Nephron progenitor cell (in vitro differentiated cells): ENCODE data around the gene TMEM132C.

Experiments
- DNase-seq: peaks from one replicate; pipeline ENCODE4 v3.0.0; 2021
- H3K27ac Mint-ChIP-seq: 2 replicates; pipeline ENCODE4 v1.8.0; 2021; ENCODE audit warnings: mild to moderate bottlenecking, moderate library complexity, mixed read lengths
- H3K27me3 Mint-ChIP-seq: 2 replicates; pipeline ENCODE4 v1.8.0; 2021; ENCODE audit warnings: mild to moderate bottlenecking, low read depth, mixed read lengths; ENCODE audit not compliant: poor library complexity
- H3K36me3 Mint-ChIP-seq: 2 replicates; pipeline ENCODE4 v1.8.0; 2021; ENCODE audit warnings: low read depth, mixed read lengths
- H3K4me1 Mint-ChIP-seq: 2 replicates; pipeline ENCODE4 v1.8.0; 2021; ENCODE audit warnings: mixed read lengths
- H3K4me3 Mint-ChIP-seq: 2 replicates; pipeline ENCODE4 v1.8.0; 2021; ENCODE audit warnings: mild to moderate bottlenecking, moderate library complexity, mixed read lengths
- H3K9me3 Mint-ChIP-seq: 2 replicates; pipeline ENCODE4 v1.8.0; 2021; ENCODE audit warnings: mild to moderate bottlenecking, moderate library complexity, mixed read lengths
- CTCF ChIP-seq: fragments of 200-600 bp; sonication (generic); IDR thresholded peaks from 2 replicates; pipeline ENCODE4 v1.5.0; 2021; ENCODE audit warnings: antibody characterized with exemption

TMEM132C gene

DNA sequence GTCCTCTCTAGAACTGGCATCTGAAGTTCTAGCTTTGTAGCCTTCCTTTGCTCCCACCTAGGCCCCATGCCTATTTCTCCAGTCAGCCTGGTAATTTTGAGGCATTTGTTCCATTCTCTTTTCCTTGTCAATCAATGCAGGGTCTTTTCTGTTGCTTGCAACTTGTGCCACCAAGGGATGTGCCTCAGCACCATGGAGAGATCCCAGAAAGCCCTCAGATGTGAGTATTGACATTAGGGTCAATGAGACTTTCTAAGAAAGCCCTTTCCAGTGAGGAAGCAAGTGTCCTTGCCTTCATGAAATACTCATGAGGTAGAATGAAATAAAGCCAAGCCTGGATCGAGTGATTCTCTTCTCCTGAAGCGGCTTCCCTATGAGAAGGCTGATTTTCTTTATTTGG is 342.9 kb downstream of the TMEM132C start:
- H3K4me1 Mint-ChIP-seq, result peaks cover 30% of the 10 kb centered on the region
- peak; percentile 53 for DNase-seq
- H3K27me3 Mint-ChIP-seq, result no peaks in the 10 kb centered on the region
- H3K27ac Mint-ChIP-seq, result no peak overlapping the region
- TF ChIP-seq CTCF, result no peak
- peaks cover 9% of the 10 kb centered on the region for H3K36me3 Mint-ChIP-seq
- no peak overlapping the region for H3K4me3 Mint-ChIP-seq
- no peaks in the 10 kb centered on the region for H3K9me3 Mint-ChIP-seq

GRCh38 chr12:128611736-128612135 is 344.8 kb downstream of the TMEM132C start:
- no peak for DNase-seq
- peaks cover 16% of the 10 kb centered on the region for H3K36me3 Mint-ChIP-seq
- H3K4me3 Mint-ChIP-seq, result no peak overlapping the region
- H3K27ac Mint-ChIP-seq, result peak overlapping the region; percentile 86
- H3K9me3 Mint-ChIP-seq, result no peaks in the 10 kb centered on the region
- peaks cover 23% of the 10 kb centered on the region for H3K4me1 Mint-ChIP-seq
- no peaks in the 10 kb centered on the region for H3K27me3 Mint-ChIP-seq
- TF ChIP-seq CTCF, result no peak

GRCh38 chr12:128612150-128612850 is 345.3 kb downstream of the TMEM132C start:
- Mint-ChIP-seq H3K4me3 (no peak overlapping the region), H3K4me1 (peaks cover 18% of the 10 kb centered on the region), H3K27ac (peak overlapping the region; percentile 86), H3K27me3 (no peaks in the 10 kb centered on the region), H3K9me3 (no peaks in the 10 kb centered on the region), H3K36me3 (peaks cover 22% of the 10 kb centered on the region)
- no peak for TF ChIP-seq CTCF
- DNase-seq, result no peak

GRCh38 chr12:128613837-128614590 is 347.0 kb downstream of the TMEM132C start:
- no peaks in the 10 kb centered on the region for H3K9me3 Mint-ChIP-seq
- peaks cover 26% of the 10 kb centered on the region for H3K36me3 Mint-ChIP-seq
- H3K27ac Mint-ChIP-seq, result no peak overlapping the region
- DNase-seq, result no peak
- H3K4me3 Mint-ChIP-seq, result no peak overlapping the region
- peaks cover 18% of the 10 kb centered on the region for H3K4me1 Mint-ChIP-seq
- no peak for TF ChIP-seq CTCF
- no peaks in the 10 kb centered on the region for H3K27me3 Mint-ChIP-seq

GRCh38 chr12:128617304-128617833 is 350.4 kb downstream of the TMEM132C start:
- no peak for DNase-seq
- H3K27ac Mint-ChIP-seq, result peak overlapping the region; percentile 75
- peaks cover 5% of the 10 kb centered on the region for H3K4me1 Mint-ChIP-seq
- peaks cover 43% of the 10 kb centered on the region for H3K36me3 Mint-ChIP-seq
- H3K9me3 Mint-ChIP-seq, result no peaks in the 10 kb centered on the region
- no peak for TF ChIP-seq CTCF
- H3K27me3 Mint-ChIP-seq, result no peaks in the 10 kb centered on the region
- no peak overlapping the region for H3K4me3 Mint-ChIP-seq
